NCI-H146 (cell line): ENCODE measurements around the gene CGNL1.

ENCODE experiments used
- DNase-seq: peaks from one replicate; lab custom pipeline; 2025; lab: John Stamatoyannopoulos, UW

Gene CGNL1

GRCh38 chr15:57375827-57376695 lies at the start of gene CGNL1:
Gene CGNL1, plus strand, starts transcription at chr15:57376505. Its CDS starts 61,495 bp downstream, at chr15:57438000.
- DNase-seq: peak; percentile 47

DNA sequence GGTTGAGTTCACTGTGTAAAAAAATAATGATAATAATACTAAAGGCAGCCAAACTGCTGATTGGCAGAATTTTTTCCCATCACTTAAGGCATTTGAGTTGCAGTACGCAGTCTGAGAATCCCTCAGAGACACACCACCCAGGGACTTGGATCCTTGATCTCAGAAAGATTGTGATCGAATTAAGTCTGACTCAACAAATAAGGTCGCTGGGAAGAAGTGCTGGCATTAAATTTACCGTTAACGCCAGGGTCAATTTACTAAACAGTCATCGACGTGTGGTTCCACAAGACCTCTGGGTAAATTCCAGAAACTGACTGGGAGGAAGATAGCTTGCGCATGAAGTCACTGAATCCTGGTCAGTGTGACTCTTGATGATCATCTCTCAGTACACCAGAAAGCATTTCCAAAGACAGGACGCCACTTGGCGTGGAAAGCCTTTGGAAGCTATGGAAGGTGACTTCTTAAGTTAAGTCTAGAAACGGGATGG lies 48.3 kb upstream of the CGNL1 start:
- no peak for DNase-seq

GRCh38 chr15:57328479-57328878 lies 47.8 kb upstream of the CGNL1 start:
- DNase-seq: no peak

DNA sequence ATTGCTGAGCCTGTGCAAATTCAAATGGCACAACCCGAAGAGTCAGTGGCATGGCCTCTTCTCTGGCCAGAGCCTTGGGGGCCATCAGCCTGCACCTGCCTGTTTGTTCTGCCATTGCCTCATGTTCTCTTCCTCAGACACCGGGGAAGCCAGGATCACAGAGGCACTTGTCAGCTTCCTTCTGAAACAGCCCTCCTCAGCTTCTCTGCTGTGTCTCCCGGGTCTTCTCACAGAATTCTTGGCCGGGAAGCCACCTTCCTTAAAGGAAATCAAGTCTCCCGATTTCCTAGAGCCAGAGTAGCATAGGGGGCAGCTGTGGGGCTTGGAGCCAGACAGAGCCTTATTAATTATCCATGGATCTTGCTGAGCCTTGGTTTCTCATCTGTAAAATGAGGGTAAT lies 47.4 kb upstream of the CGNL1 start:
- DNase-seq: no peak

DNA sequence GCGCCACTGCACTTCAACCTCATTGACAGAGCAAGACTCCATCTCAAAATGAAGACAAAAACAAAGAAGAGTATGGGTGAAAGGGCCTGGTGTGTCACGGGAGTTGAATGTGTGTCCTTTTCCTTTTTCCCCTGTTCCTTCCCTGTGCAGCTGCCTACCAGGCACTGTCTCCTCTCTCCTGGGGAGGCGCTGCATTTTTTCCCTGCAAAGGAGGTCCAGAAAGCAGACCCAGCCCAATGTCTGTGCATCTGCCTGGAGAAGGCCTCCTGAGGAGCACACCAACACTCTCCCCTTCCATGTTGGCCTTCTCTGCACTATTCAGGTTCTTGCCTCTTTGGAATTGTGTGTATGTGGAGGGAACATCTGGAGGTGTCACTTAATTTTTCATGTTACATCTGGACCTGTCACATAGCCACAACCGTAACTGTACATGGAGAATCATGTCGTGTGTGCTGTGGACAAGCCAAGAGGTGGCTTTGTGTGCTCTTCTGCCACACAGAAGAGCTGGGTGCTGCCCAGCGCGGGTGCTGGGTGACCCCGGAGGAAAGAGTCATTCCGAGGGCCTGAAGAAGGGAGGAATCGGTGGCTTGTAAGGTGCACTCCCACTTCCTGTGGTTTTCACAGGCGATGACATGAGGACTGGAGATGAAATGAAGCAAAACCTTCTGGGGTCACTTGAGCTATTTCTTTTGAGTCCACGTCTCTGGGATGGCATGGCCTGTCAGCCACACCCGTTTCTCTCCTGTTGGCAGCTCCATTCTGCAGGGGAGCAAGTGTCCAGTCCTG lies 46.5 kb upstream of the CGNL1 start:
- DNase-seq: no peak

- no peak for DNase-seq
These were observed 45.5 kb upstream of the CGNL1 start for GRCh38 chr15:57330619-57331340.

DNA sequence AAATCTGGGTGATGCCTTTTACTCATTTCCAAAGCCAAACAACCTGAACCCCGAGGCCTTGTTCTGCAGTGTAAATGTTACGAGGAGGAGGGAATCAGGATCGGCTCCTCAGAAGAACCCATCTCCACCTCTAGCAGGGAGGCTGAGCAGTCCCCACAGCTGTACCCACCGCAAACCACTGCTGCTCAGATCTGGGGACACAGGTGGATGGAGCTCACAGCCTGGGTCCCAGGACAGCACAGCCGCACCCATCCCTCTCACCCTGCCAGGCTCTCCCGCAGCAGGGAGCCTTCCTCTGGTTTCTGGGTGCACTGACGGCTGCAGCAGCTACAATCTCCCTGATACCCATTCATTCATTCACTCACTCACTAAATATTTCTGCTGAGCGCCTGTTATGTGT lies 44.0 kb upstream of the CGNL1 start:
- DNase-seq: no peak

DNA sequence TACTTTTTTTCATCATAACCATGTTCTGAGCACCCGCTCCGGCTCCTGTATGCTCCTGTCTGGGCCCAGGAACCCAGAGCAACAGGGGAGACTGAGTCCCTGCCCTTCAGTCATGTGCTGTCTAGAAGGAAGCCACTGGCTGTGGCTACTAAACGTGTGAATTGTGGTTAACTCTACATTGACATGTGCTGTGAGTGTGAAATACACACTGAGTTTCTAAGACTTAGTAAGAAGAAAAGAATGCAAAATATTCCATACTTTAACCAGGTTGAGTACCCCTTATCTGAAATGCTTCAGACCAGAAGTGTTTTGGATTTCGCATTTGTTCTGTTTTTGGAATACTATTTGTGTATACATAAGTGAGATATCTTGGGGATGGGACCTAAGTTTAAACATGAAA lies 42.8 kb upstream of the CGNL1 start:
- no peak for DNase-seq

- DNase-seq: no peak
These were observed 42.0 kb upstream of the CGNL1 start for GRCh38 chr15:57334257-57334656.

- DNase-seq: no peak
These were observed 41.0 kb upstream of the CGNL1 start for GRCh38 chr15:57335293-57335715.

GRCh38 chr15:57335719-57336118 lies 40.6 kb upstream of the CGNL1 start:
- DNase-seq: no peak

DNA sequence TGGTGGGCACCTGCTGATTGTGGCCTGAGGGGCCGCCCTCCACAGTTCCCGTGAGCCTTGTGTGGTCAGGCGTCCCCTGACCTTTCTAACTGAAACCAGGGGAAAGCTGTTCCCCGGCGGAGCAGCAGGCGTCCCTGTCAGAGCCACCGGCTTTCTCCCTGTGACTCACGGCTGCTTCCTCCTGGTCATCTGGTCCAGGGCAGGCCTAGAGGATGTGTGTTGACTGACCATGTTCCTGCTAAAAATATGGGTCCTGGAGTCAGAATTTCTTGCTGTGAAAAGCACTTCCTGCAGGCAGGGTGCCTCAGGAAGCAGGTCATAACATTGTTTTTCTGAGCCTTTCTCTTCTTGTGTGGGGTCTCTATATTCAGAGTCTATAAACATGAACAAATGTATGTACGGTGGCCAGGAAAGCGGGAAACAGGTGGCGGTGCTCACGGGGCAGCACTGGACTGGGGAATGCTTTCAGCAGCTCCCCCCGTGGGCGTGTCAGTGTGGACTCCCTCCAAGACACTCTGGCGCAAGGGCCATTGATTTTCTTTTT lies 38.4 kb upstream of the CGNL1 start:
- DNase-seq: peak; percentile 48

DNA sequence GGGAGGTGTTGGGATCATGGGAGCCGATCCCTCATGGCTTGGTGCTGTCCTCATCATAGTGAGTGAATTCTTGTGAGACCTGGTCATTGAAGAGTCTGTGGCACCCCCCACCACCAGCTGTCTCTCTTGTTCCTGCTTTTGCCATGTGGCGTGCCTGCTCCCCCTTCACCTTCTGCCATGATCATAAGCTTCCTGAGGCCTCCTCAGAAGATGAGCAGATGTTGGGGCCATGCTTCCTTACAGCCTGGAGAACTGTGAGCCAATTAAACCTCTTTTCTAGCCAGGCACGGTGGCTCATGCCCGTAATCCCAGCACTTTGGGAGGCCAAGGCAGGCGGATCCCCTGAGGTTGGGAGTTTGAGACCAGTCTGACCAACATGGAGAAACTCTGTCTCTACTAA lies 37.0 kb upstream of the CGNL1 start:
- no peak for DNase-seq

DNA sequence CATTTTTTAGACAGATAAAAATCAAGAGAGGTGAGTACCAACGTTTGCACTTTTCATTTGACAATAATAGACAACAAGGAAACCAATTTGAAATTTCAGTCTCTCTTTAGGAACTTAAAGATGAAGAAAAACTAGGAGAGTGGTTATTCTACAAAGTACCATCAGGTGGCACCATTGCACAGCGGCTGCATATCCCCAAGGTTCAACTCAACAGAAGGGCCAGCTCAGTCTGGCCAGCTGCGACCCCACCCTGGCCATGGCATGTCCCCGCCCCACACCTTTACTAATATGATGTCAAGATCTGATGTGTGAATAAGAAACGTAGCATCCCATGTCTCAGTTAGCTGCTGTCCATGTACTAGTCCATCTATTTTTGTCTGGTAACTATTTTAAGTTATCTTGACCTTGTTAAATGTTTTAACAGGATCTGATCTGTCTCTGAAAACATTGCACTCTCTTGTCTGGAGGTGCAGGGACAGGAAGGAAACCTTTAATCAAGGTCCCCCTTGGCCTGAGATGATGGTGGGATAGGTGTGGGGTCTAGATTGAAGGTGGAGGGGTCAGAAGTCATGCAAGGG lies 35.5 kb upstream of the CGNL1 start:
- DNase-seq: peak; percentile 56

DNA sequence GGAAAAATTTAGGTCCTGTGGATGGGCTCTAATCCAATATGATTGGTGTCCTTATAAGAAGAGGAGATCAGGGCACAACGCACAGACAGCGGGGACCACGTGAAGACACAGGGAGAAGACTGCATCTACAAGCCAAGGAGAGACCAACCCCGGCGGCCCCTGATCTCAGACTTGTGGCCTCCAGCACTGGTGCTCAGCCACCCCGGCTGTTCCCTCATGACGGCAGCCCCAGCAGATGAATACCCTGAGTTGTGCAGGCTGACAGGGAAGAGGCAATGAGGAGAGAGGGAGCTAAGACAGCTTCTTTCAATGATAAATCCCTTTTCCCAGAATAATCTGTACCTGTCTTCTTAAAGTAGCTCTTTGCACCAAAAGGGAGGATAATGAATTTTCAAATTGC lies 33.3 kb upstream of the CGNL1 start:
- DNase-seq: no peak

DNA sequence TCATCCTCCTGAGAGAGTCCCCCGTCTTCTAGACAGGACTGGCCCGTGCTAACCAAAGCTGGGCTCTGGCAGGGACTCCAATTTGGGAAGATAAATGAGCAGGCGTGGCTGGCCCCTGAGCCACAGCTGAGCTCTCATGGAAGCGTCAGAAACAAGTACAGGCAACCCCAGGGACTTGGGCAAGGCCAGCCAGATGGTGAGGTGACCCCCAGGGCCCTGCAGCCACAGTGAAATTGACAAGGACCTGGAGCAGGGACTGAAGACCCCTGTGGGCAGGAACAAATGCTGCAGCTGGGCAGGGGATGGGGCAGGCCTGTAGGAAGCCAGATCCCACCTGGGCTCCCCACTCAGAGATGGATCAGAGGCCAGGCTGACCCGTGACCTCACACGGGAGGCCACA lies 32.8 kb upstream of the CGNL1 start:
- no peak for DNase-seq

DNA sequence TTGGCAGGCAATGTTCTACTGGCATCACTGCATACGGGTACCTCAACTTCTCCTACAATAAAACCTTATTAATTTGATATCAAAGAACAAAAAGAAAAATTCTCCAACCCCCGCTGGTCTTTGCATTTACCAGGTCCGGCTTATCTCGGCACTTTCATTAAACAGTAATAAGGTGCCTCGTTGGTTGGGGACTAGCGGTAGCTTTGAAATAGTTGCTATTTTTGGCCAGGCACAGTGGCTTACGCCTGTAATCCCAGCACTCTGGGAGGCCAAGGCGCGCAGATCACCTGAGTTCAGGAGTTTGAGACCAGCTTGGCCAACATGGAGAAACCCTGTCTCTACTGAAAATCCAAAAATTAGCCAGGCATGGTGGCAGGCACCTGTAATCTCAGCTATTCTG lies 32.0 kb upstream of the CGNL1 start:
- no peak for DNase-seq

DNA sequence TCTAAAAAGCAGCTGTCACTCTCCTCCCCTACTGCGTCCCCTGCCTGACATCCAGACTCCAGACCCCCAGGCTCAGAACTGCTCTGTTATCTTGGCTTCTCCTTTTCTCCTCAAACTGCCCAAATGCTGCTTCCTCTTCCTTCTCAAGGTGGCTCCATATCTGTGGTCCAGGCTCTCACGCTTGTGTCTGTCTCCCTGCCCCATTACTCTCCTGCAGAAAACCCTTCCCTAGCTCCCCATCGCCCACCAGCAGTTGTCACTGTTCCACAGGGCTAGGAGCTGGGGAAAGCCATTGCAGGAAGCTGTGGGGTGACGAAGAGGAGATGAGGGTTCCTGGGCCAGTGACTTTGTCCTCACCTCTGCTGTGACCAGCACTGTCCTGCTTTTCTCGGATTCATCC lies 30.7 kb upstream of the CGNL1 start:
- DNase-seq: peak; percentile 40

GRCh38 chr15:57348081-57348480 lies 28.2 kb upstream of the CGNL1 start:
- no peak for DNase-seq

DNA sequence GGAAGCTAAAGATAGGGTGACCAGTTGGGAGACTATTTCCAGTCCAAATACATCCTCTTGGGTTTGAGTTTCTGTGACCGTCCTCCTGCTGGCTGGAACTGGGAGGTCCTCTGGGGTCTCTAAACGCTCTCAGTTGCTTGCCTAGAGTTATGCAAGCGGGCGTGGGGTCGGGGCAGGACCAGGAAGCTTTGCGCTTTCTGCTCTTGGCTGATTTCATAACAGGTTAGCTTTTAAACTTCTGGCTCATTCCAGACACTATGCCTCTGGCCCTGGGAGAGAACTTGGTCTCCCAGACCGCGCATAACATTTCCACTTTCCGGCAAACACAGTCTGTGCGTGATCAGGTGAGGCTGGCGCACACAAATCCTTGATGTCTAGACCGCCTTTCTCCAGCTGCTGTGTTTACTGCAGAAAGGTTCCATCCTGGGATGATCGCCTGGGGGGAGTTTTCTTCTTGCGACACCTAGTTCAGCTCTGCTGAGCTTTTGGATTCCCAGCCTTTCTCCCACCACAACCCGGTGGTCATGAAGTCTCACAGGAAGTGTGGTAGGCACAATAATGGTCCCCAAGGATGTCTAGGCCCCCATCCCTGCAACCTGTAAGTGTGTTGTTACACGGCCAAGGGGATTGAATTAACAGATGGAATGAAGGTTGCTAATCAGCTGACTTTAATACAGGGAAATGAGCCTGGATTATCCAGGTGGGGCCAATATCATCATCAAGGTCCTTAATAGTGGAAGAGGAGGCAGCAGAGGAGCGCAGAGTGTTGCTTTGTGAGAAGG lies 23.6 kb upstream of the CGNL1 start:
- DNase-seq: no peak

GRCh38 chr15:57353317-57353804 lies 22.9 kb upstream of the CGNL1 start:
- no peak for DNase-seq
